T-helper 1 cell (primary cell): Measurements from ENCODE around the gene GAS7.

Experiments used
- DNase-seq, 5 donors: peaks; one replicate each; pipeline ENCODE4 v3.0.0-alpha.2; 2012 to 2020

Gene GAS7

DNA sequence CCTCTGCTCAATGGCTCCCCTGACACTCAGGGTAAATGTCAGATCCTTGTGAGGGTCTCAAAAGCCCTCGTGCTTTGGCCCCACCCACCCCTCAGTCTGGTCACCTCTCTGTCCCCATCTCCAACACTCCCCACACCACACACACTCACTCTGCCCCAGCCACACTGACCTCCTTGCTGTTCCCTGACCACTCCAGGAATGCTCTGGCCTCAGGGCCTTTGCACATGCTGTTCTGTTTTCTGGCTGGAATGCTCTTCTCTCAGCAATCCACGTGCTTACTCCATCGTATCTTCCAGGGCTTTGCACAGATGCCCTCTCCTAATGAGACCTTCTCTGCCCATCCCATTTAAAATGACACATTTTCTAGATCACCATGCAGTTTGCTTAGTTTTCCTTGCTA lies 28.2 kb downstream of the GAS7 start:
- no peak for DNase-seq

GRCh38 chr17:10169290-10169689 lies 29.1 kb downstream of the GAS7 start:
- DNase-seq = no peak

DNA sequence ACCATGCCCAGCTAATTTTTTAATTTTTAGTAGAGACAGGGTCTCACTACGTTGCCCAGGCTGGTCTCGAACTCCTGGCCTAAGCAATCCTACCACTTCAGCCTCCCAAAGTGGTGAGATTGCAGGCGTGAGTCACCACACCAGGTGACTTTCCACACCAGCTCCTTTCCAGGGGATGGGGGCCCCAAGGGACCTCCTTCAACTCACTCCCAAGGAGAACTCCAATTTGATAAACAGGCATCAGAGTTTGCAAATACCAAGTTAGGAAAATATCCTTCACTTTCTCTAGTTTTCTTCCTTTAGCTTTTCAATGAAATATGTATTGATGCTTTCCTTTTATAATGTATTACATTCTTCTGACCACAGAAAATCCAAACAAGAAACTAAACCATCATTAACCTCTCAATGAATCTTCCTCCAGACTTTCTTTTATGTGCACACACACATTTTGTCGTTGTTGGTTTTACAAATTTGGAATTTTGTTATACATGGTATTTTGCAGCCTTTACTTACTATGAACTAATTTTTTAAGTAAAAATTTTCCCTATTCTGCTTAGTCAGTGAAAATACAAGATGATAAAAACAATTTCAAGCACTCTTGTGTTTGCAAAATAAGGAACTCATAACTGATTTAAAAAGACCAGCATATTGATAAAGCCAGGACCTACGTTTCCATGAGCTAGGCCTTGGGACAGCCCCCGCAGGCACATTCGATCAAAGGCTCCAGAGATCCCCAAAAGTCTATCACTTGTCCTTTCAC lies 32.0 kb downstream of the GAS7 start:
- no peak for DNase-seq

DNA sequence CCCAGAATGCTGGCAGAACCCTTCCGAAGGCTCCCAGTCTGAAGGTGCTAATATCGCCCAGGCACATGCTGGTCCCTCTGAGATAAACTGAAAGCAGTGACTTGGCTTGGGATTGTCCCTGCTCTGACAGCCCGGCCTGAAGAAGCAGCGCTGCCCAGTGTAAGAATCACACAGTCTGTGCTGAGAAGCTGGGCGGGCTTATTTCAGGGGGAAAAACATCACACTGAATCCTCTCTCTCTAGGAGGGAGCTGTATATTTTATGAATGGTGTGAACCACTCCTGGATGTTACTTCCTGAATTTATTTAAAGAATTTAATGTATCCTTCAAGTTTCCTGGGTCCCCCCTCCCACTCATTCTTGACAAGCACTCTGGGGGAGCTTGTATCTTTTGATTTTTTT lies 36.3 kb downstream of the GAS7 start:
- no peak for DNase-seq

DNA sequence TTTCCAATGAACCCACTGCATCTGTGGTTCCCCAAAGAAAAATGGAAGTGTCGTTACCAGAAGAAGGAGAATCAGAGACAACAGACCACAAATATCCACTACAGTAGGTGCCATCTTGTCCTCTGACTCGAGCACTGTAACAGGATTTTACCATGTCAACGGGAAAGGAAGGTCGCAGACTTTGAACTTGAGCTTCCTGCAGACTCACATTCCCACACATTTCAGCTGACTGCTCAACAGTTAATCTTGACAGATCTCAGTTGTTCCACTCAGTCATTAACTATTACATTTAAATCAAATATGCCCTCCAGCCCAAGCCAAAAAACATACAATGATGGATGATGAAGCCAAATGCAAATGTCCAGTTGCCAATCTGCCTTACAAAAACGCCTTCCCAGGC lies 37.0 kb downstream of the GAS7 start:
- DNase-seq = no peak

DNA sequence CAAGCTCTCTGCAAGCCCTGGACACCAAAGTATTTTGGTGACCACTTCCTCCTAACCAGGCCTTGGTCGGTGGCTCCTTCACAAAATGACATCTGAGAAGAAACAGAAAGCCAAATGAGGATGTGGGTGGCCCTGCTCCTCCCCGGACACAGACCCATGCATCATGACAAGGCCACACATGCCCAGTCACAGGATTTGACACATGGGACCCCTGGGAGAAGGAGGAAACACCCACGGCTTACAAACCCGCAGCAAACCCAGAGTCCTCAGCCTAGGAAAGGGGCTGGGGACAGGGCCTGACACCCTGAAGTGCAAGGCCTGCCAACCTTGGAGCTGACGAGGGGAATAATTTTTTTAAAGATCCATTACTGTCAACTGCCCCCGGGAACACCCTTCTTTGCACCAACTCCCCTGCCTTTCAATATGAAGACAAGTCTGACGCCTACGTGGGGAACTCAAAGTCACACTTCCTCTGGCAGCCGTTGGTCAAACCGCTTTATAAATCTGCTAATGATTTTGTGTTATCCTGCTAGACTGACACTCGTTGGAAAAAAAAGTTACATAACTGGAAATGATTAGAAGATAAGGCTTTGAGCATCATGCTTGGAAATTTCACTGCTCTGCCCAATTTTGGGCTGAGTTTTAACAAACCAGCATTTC lies 41.3 kb downstream of the GAS7 start:
- peak in 1 of 5 donors; percentile 18 for DNase-seq

DNA sequence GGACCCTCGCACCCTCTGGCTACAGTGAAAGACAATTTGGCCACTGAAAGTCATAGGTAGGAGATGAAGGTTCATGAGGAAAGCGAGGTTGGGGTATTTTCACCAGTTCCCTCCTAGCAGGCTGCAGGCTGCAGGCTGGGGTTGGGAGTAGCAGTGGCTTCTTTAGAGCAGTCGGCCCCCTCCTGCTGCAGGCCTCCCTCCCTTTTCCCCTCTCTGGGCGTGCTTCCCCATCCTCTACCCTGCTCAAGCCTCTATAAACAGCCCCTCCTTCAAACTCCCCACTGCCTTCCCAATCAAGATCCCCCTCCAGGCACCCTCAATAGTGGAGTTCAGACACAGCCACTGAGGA lies 41.8 kb downstream of the GAS7 start:
- no peak for DNase-seq

GRCh38 chr17:10156077-10156435 lies 42.4 kb downstream of the GAS7 start:
- DNase-seq = no peak

- no peak for DNase-seq
These were observed 42.9 kb downstream of the GAS7 start for GRCh38 chr17:10155371-10156076.

DNA sequence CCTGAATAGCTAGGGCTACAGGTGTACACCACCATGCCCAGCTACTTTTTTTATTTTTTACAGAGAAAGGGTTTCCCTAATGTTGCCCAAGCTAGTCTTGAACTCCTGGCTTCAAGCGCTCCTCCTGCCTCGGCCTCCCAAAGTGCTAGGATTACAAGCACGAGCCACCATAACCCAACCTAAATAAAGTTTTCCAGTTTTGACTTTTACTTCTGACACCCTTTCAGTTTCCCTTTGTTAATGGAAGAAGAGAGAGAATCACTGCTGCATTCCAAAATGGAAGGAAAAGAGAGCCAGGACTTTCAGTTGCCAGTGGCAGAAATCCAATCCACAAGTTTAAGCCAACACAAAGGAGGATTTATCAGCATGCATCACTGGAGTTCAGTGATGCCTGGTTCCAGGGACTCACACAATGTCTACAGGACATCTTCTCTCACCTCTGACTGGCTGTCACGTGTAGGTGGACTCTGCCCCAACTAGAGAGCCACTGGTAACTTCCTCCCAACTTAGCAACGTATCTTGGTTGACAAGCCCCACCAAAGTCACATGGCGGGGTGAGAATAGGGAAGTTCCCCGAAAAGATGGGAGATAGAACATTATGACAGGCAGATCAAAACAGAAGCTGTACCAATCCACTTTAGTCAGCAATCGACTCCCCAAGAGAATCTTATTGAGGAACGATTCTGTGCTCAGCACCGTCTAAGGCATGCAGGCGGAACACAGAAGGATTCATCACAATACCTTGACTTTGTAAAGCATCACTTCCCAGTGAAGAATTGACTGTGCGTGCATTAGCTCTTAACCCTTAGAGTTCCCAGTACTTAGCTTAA lies 46.5 kb downstream of the GAS7 start:
- no peak for DNase-seq

DNA sequence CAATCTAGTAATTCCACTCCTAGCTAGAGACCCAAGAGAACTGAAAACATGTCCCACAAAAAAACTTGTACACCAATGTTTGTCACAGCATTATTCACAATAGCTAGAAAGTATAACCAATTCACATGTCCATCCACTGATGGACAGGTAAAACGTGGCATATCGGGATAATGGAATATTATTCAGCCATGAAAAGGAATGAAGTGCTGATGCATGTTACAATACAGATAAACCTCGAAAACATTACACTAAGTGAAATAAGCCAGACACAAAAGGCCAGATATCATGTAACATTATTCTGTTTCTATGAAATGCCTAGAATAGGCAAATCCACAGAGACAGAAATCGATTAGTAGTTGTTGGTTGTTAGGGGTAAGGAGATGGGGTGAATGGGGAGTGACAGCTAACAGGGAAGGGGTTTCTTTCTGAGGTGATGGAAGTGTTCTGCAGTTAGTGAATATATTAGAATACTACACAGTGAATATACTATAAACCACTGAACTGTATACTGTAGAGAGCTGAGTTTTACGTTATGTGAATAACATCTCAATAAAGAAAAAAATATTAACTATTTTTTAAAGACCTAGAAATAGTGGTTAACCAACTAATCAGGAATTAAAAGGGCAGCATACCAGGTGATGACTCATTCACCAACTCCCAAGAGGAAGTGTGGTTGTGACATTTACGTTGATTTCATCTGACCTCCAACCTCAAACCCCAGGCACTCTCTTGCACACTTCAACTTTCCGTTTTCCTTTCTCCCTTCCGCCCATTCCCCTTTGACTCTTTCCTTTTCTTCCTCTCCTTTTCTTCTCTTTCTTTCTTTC lies 48.6 kb downstream of the GAS7 start:
- DNase-seq = peak in 1 of 5 donors; percentile 54

GRCh38 chr17:10147761-10148415 lies 50.5 kb downstream of the GAS7 start:
- no peak for DNase-seq

GRCh38 chr17:10147040-10147439 lies 51.4 kb downstream of the GAS7 start:
- DNase-seq = no peak

DNA sequence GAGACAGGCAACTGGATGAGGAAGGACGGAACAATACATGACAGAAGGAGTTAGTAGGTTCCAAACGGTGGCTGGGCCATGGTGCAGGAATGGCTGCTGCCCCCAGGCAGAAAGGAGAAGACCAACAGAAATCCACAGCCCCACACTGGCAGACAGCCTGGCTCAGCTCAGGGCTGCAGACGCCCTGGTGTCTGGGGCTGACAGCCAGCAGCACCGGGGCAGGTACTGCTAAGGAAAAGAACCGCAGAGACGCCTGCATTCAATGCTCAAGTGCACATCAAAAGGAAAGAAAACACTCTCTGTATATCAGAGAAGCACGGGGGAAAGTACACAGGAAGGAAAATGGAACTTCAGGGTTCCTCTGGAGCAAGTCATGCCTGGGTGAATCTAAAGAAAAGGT lies 53.4 kb downstream of the GAS7 start:
- no peak for DNase-seq

DNA sequence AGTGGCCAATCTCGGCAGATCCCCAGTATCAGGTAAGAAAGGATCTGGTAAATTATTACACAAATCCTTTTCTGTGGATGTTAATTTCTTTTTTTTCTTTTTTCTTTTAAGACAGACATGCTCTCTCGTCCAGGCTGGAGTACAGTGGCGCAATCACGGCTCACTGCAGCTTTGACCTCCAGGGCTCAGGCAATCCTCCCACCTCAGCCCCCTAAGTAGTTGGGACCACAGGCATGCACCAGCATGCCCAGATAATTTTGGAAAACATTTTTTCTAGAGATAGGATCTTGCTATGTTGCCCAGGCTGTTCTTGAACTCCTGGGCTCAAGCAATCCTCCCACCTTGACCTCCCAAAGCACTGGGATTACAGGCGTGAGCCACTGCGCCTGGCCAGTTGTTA lies 54.0 kb downstream of the GAS7 start:
- DNase-seq = no peak

DNA sequence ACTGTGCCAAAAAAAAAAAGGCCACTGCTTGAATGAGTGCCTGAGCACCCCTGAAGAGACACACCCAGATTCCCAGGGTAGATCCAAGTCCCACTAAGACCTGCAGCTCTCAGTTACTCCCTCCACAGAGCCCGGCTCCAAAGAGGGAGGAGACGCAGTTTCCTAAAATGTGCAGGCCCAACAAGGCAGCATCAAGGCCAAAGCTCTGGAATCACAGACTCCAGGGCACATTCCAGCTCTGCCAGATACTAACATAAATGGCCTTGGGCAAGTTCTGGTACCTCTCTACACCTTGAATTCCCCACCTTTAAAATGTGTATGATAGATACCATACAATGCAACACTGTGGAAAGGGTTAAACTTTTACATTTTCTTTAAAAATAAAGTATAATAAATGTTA lies 57.0 kb downstream of the GAS7 start:
- DNase-seq = no peak

DNA sequence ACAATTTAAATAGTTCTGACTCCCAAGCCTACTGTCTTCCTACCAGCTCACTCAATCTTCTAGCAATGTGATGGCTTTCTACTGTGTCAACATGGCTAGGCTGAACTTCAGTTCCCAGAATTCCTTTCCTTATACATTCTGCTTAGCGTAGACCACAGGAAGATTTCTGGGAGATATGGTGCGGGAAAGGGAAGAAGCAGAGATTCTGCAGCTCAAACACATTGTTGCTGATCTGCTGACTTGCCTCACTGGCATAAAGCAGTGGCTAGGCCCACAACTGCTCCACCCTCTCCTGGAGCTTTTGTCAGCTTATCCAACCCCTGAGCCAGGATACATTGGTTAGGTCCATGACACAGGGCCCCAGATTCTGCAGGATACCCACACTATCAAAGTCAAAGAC lies 58.8 kb downstream of the GAS7 start:
- no peak for DNase-seq

GRCh38 chr17:10136258-10136981 lies 62.0 kb downstream of the GAS7 start:
- DNase-seq = no peak

DNA sequence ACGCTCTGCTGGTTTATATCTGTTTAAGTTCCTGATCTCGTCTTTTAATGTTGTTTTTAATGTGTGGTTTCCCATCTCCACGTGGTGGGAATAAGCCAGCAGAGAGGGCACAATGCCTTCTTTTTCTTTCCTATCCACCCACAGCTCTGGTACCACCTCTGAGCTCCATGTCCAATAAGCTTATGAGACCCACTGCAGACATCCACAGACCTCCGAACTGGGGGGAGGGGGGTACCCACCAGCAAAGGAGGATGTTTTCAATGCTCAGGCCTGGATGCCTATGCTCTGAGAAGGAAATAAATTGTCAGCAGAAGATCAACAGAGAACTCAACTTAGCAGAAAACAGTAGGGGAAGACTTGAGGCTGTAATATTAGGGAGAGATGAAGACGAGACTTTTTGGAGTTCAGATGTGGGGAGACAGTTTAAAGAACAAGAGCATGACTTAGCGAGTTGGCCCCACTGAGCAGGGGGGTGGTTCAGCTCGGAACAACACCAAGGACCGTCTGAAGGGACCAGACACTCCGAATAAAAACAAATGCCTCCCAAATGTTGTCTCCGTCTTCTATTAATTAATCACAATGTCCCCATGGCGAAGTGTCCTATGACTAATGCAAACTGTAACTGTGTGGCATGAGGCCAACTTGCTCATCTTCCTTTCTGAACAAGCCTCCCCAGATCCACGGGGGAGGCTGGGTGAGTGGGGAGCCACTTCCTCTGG lies 62.7 kb downstream of the GAS7 start:
- DNase-seq = no peak

- DNase-seq = no peak
These were observed 67.7 kb downstream of the GAS7 start for GRCh38 chr17:10130677-10131076.
